Mucosa of stomach (tissue), 1 donor: Measurements from ENCODE around the gene HTT-AS.
"Not testable (repeated sequence)": the region's sequence is repeated elsewhere in the genome, so short reads cannot be mapped to it uniquely, and the experiment has no call there.

Experiments used
- H3K27me3 ChIP-seq: one replicate; pipeline ENCODE4 v1.7.0; 2013; ENCODE audit warnings: mild to moderate bottlenecking, low read length; ENCODE audit not compliant: control insufficient read depth, insufficient read depth
- H3K36me3 ChIP-seq: one replicate; pipeline ENCODE4 v1.7.0; 2013; ENCODE audit warnings: low read length; ENCODE audit not compliant: control insufficient read depth, insufficient read depth
- H3K4me1 ChIP-seq: one replicate; pipeline ENCODE4 v1.7.0; 2013; ENCODE audit warnings: mild to moderate bottlenecking, low read length; ENCODE audit not compliant: control insufficient read depth, insufficient read depth
- H3K4me3 ChIP-seq: one replicate; pipeline ENCODE4 v1.7.0; 2013; ENCODE audit warnings: low read length
- H3K9ac ChIP-seq: one replicate; pipeline ENCODE4 v1.7.0; 2013; ENCODE audit warnings: mild to moderate bottlenecking, low read length, moderate library complexity
- H3K9me3 ChIP-seq: one replicate; pipeline ENCODE4 v1.7.0; 2013; ENCODE audit warnings: mild to moderate bottlenecking, low read length, moderate library complexity; ENCODE audit not compliant: control insufficient read depth
- donor health status: Pancreatic carcinoma.

Gene HTT-AS

DNA sequence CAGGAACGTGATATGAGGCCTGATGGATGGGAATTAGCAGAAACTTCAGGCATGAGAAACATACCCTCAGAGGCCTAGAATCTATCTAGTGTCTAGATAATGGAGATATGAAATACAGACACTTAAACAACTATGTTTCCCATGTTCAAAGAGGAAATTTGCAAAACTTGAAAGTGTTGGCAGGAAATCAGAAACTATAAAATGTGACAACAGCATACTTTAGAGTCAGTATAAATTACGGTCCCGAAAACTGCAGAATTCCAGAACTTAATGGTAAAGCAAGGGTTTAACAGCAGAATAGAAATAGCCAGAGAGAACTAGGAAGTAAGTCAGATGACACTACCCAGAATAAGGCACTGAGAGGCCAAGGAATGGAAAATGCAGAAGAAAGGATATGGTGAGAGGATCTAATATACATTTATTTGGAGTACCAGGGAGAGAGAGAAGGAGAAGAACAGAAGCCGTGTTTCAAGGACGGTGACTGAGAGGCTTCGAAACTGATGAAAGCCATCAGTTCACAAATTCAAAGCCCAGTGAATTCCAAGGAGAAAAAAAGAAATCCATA lies 7.4 kb downstream of the HTT-AS start:
- no peaks in the 10 kb centered on the region for H3K27me3 ChIP-seq
- no peak overlapping the region for H3K4me3 ChIP-seq
- H3K9ac ChIP-seq, result no peak overlapping the region
- H3K36me3 ChIP-seq, result no peaks in the 10 kb centered on the region
- H3K9me3 ChIP-seq, result no peaks in the 10 kb centered on the region
- H3K4me1 ChIP-seq, result no peaks in the 10 kb centered on the region

DNA sequence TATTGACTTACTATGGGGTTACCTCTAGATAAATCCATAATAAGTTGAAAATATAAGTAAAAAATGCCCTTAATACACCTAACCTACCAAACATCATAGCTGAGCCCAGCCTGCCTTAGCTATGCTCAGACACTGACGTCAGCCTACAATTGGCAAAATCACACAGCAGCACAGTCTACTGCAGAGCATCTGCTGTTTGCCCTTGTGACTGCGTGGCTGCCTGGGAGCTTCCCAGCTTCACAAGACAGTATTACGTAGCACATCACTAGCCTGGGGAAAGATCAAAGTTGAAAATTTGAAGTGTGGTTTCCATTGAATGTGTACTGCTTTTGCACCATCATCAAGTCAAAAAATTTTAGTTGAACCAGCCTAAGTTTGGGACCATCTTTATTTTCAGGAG lies 8.8 kb downstream of the HTT-AS start:
- no peaks in the 10 kb centered on the region for H3K36me3 ChIP-seq
- no peak overlapping the region for H3K9ac ChIP-seq
- no peaks in the 10 kb centered on the region for H3K9me3 ChIP-seq
- H3K27me3 ChIP-seq, result no peaks in the 10 kb centered on the region
- no peak overlapping the region for H3K4me3 ChIP-seq
- no peaks in the 10 kb centered on the region for H3K4me1 ChIP-seq

DNA sequence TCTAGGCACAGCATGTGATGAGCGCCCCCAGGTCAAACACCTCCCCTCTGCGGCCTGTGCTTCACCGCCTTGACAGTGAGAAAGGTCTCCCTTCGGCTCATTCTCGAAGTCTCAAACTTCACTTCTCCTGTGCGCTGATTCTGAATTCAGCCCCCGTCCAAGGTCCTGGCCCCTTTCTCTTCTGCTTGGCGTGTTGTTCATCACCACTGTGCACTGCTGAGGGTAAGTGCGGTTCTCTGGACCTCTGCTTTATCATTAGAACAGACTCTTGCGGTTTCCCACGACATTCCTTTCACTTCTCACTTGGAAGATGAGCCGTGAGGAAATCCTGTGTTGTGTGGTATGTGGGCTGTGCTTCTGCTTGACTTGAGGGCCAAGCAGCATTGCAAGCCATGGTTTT lies 11.9 kb downstream of the HTT-AS start:
- Histone ChIP-seq H3K36me3 (no peaks in the 10 kb centered on the region), H3K9me3 (no peaks in the 10 kb centered on the region)

DNA sequence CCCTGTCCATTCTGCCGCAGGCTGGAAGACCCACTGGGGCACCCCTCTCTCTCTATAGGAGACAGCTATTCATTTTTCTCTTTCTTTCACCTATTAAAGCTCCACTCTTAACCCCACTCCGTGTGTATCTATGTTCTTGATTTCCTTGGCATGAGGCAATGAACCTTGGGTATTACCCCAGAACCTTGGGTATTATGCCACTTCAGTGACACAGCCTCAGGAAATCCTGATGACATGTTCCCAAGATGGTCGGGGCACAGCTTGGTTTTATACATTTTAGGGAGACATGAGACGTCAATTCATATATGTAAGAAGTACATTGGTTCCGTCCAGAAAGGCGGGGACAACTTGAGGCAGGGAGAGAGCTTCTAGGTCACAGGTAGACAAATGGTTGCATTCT lies 13.4 kb downstream of the HTT-AS start:
- no peaks in the 10 kb centered on the region for H3K9me3 ChIP-seq
- H3K27me3 ChIP-seq, result no peaks in the 10 kb centered on the region
- no peaks in the 10 kb centered on the region for H3K36me3 ChIP-seq
- H3K4me1 ChIP-seq, result no peaks in the 10 kb centered on the region
- no peak overlapping the region for H3K9ac ChIP-seq
- H3K4me3 ChIP-seq, result no peak overlapping the region

More for the DNA sequence above, 11.9 kb downstream of the HTT-AS start:
- no peaks in the 10 kb centered on the region for H3K27me3 ChIP-seq
- no peak overlapping the region for H3K9ac ChIP-seq
- no peak overlapping the region for H3K4me3 ChIP-seq
- H3K4me1 ChIP-seq, result no peaks in the 10 kb centered on the region

DNA sequence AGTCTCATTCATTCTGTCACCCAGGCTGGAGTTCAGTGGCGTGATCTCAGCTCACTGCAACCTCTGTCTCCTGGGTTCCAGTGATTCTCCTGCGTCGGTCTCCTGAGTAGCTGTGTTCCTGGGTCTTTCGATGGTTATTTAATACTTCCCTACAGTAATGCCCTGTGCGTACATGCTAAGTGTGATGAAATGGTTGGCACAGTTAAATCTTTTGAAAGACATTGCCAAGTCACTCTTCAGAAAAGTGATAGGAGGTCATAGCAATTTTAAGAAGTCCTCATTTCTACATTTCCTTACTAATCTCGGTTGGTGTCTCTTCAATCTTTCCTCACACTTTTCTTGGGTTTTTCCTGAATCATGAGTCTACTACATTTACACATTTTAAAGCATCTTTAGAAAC lies 14.4 kb downstream of the HTT-AS start:
- H3K4me3 ChIP-seq, result no peak overlapping the region
- H3K27me3 ChIP-seq, result no peaks in the 10 kb centered on the region
- no peak overlapping the region for H3K9ac ChIP-seq
- no peaks in the 10 kb centered on the region for H3K4me1 ChIP-seq
- no peaks in the 10 kb centered on the region for H3K36me3 ChIP-seq
- H3K9me3 ChIP-seq, result no peaks in the 10 kb centered on the region

DNA sequence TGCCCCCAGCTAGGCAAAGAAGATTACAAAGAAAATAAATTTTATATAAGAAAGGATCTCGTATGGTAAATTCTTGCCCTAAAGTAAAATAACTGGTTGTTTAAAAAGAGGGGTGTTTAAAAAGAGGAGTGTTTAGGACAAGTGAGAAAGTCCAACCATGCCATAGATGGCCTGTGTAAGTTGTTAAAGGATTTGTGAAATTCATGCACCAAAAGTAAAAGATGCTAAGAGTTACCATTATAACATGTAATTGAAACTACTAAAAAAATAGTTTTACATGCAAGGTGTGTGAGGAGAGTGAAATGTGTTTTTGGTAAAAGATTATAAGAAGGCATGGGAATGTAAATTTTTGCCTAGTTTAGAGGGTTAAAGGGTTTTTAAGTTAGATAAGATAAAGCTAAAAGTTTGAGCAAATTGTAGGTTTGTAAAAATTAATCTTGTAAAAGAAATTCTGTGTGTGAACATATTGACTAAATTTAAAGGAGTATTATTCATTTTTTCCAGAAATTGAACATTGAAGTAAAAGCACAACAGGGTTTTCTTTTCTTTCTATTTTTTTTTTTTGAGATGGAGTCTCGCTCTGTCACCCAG lies 20.1 kb downstream of the HTT-AS start:
- Histone ChIP-seq H3K4me3 (no peak overlapping the region), H3K9me3 (no peaks in the 10 kb centered on the region), H3K4me1 (no peaks in the 10 kb centered on the region), H3K36me3 (no peaks in the 10 kb centered on the region), H3K27me3 (no peaks in the 10 kb centered on the region), H3K9ac (no peak overlapping the region)

DNA sequence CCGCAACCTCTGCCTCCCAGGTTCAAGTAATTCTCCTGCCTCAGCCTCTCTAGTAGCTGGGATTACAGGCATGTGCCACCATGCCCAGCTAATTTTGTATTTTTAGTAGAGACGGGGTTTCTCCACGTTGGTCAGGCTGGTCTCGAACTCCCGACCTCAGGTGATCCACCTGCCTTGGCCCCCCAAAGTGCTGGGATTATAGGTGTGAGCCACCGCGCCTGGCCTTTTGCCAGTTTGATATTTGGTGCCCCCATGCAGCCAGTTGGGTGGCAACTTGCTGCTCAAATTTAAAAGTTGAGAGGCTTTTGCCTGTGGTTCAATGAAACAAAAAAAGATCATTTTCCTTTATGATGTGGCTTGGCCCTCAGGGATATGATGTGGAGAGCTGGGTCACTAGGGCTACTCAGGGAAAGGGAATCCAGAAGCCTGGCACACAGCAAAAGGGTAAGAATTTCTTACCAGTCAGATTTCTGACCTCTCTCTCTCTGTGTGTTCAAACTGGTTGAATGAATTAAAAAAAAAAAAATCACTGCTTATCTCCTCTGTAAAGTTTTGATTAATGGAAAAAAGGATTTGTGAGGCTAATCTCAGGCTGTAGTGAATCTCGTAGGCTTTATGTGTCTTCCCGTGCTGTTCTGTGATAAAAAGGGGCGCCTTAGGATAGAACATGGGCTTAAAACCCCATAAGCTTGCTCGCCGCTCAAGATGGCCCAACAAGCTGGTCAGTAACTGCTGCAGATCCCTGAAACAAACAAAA lies 23.0 kb downstream of the HTT-AS start:
- H3K9ac ChIP-seq, H3K36me3 ChIP-seq, H3K27me3 ChIP-seq, H3K4me1 ChIP-seq, H3K9me3 ChIP-seq, H3K4me3 ChIP-seq: not testable (repeated sequence)

DNA sequence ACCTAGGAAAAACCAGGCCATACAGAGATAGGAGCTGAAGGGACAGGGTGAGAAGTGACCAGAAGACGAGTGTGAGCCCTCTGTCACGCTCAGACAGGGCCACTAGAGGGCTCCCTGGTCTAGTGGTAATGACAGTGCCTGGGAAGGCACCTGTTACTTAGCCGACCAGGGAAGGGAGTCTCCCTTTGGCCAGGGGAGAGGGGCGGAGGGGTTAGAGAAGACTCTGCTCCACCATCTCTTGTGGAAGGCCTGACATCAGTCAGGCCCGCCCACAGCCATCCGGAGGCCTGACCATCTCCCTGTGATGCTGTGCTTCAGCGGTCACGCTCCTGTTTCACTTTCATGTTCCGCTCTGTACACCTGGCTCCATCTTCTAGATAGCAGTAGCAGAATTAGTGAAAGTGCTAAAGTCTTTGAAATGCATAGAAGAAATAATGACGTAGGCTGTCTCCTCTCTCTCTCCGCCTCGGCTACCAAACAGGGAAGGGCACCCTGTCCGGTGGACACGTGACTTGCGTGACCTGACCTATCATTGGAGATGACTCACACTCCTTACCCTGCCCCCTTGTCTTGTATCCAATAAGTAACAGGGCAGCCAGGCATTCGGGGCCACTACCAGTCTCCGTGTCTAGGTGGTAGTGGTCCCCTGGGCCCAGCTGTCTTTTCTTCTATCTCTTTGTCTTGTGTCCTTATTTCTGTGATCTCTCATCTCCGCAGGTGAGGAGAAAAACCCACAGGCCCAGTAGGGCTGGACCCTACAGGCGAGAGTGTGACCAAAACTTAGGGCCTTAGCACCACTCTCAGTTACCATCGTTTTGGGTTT lies 26.7 kb downstream of the HTT-AS start:
- no peaks in the 10 kb centered on the region for H3K36me3 ChIP-seq
- H3K9me3 ChIP-seq, result no peaks in the 10 kb centered on the region
- H3K9ac ChIP-seq, result peak overlapping the region; percentile 6
- H3K27me3 ChIP-seq, result no peaks in the 10 kb centered on the region
- no peaks in the 10 kb centered on the region for H3K4me1 ChIP-seq
- H3K4me3 ChIP-seq, result no peak overlapping the region

DNA sequence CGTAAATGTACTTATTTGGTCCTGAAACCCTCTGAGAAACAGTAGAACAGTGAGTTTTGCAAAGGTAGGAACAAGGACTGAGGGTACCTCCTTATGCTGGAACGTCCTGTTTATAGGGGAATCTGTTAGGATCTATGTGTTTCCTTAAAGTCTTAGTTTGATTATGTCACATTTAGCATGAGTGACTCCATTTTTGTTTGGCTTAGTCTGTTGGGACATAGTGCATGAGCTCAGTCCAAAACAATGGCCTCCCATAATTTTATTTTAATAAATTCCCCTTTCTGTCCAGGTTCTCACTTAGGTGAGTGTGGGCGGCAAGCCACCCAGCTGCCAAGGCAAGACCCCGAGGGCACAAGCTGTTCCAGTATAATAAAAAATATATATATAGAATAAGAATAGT lies 27.7 kb downstream of the HTT-AS start:
- Histone ChIP-seq H3K9me3 (no peaks in the 10 kb centered on the region), H3K27me3 (no peaks in the 10 kb centered on the region), H3K4me3 (no peak overlapping the region), H3K9ac (no peak overlapping the region), H3K36me3 (no peaks in the 10 kb centered on the region), H3K4me1 (peaks cover 10% of the 10 kb centered on the region)

DNA sequence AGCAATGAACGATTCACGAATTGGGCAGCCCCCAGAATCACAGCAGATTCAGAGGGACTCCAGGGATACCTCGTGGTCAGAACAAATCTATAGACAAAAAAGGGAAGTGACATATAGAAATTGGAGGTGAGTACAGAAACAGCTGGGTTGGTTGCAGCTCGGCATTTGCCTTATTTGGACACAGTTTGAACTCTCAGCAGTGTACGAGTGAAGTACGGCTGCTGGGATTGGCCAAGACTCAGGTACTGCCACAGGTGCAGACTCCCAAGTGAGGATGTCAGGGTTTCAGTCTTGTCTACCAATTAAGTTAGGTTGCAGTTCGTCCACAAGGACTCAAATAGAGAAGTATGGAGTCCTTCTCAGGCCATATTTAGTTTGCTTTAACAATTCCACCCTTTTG lies 28.2 kb downstream of the HTT-AS start:
- H3K9me3 ChIP-seq, result no peaks in the 10 kb centered on the region
- no peak overlapping the region for H3K9ac ChIP-seq
- no peaks in the 10 kb centered on the region for H3K36me3 ChIP-seq
- H3K4me1 ChIP-seq, result peaks cover 15% of the 10 kb centered on the region
- no peak overlapping the region for H3K4me3 ChIP-seq
- H3K27me3 ChIP-seq, result no peaks in the 10 kb centered on the region

DNA sequence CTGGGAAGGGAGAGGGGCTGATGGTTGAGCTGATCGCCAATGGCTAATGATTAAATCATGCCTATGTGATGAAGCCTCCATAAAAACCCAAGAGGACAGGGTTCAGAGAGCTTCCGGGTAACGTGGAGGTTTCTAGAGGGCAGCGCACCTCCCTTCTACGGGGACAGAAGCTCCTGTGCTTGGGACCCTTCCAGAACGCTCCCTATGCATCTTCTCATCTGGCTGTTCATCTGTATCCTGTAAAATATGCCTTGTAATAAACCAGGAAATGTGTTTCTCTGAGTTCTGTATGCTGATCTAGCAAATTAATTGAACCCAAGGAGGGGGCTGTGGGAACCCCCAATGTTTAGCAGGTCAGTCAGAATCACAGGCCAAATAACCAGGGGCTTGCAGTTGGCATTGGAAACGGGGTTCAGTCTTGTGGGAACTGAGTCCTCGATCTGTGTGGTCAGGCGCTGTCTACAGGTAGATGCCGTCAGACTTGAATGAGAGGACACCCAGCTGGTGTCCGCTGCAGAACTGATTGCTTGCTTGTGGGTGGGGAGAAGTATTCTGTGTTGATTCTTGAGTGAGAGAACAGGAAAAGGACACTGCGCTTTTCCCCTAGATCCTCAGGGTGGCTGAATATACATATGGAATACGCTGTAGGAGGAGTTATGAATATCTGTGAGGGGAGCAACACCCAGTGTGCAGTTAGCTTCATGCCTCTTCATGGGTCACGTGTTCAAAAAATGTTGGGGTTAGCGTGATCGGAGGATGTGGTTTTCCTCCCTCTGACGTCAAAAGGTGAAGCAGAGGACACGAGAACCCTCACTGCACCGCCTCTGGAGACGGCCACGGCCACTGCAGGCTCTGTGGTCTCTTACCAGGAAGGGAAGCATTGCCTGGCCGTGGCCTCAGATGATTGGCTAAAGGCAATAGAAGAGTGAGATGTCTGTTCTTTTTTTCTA lies 29.2 kb downstream of the HTT-AS start:
- H3K27me3 ChIP-seq, result peaks cover 4% of the 10 kb centered on the region
- no peak overlapping the region for H3K4me3 ChIP-seq
- no peaks in the 10 kb centered on the region for H3K9me3 ChIP-seq
- H3K9ac ChIP-seq, result no peak overlapping the region
- no peaks in the 10 kb centered on the region for H3K36me3 ChIP-seq
- peaks cover 19% of the 10 kb centered on the region for H3K4me1 ChIP-seq
